ENCODE measurements around the gene ALDH1A2. TPM values are rescaled to one million over a fixed set of nuclear protein-coding genes. Genes with fewer than 3 reads are reported as not detected.
"Not testable (repeated sequence)": the region's sequence is repeated elsewhere in the genome, so short reads cannot be mapped to it uniquely, and the experiment has no call there.

ALDH1A2 gene
- total RNA-seq, 6 experiments from 2014 or later, result not detected

GRCh38 chr15:58086491-58086890, 21.0 kb upstream of the ALDH1A2 start:
- Mint-ChIP-seq H3K27ac (no peak overlapping the region), H3K4me3 (no peak overlapping the region), H3K9me3 (no peaks in the 10 kb centered on the region), H3K4me1 (ENCODE audit: low read depth) (peaks cover 15% of the 10 kb centered on the region), H3K36me3 (ENCODE audit: low read depth) (no peaks in the 10 kb centered on the region), H3K27me3 (ENCODE audit: insufficient read depth) (no peaks in the 10 kb centered on the region)
- no peak for TF ChIP-seq CTCF (IDR thresholded peaks at IDR 0.05)
- DNase-seq, result no peak

- TF ChIP-seq CTCF (IDR thresholded peaks at IDR 0.05), result no peak
- Mint-ChIP-seq H3K27me3 (ENCODE audit: insufficient read depth) (no peaks in the 10 kb centered on the region), H3K9me3 (no peaks in the 10 kb centered on the region), H3K36me3 (ENCODE audit: low read depth) (no peaks in the 10 kb centered on the region), H3K4me3 (no peak overlapping the region), H3K27ac (no peak overlapping the region), H3K4me1 (ENCODE audit: low read depth) (peaks cover 19% of the 10 kb centered on the region)
- DNase-seq, result no peak
Measured at GRCh38 chr15:58083526-58083925, 18.0 kb upstream of the ALDH1A2 start.

GRCh38 chr15:58081891-58082290, 16.4 kb upstream of the ALDH1A2 start:
- no peaks in the 10 kb centered on the region for H3K9me3 Mint-ChIP-seq
- H3K36me3 Mint-ChIP-seq (ENCODE audit: low read depth), result no peaks in the 10 kb centered on the region
- H3K27me3 Mint-ChIP-seq (ENCODE audit: insufficient read depth), result peaks cover 1% of the 10 kb centered on the region; the same call in 1 of the 2 replicates

GRCh38 chr15:58081456-58081855, 15.9 kb upstream of the ALDH1A2 start:
- Mint-ChIP-seq H3K36me3 (ENCODE audit: low read depth) (no peaks in the 10 kb centered on the region), H3K4me3 (no peak overlapping the region), H3K9me3 (no peaks in the 10 kb centered on the region), H3K27ac (no peak overlapping the region), H3K27me3 (ENCODE audit: insufficient read depth) (peaks cover 1% of the 10 kb centered on the region; the same call in 1 of the 2 replicates), H3K4me1 (ENCODE audit: low read depth) (peaks cover 14% of the 10 kb centered on the region)
- no peak for DNase-seq
- TF ChIP-seq CTCF (IDR thresholded peaks at IDR 0.05), result no peak

More at GRCh38 chr15:58081891-58082290, 16.4 kb upstream of the ALDH1A2 start:
- no peak for TF ChIP-seq CTCF (IDR thresholded peaks at IDR 0.05)
- DNase-seq, result no peak
- Mint-ChIP-seq H3K4me1 (ENCODE audit: low read depth) (peaks cover 19% of the 10 kb centered on the region), H3K4me3 (no peak overlapping the region), H3K27ac (no peak overlapping the region)

- not testable (repeated sequence) for H3K27ac Mint-ChIP-seq; DNase-seq; H3K4me3 Mint-ChIP-seq; H3K4me1 Mint-ChIP-seq (ENCODE audit: low read depth); H3K9me3 Mint-ChIP-seq; H3K27me3 Mint-ChIP-seq (ENCODE audit: insufficient read depth); H3K36me3 Mint-ChIP-seq (ENCODE audit: low read depth)
Measured at GRCh38 chr15:58080959-58081358, 15.4 kb upstream of the ALDH1A2 start.

GRCh38 chr15:58080398-58080797, 14.9 kb upstream of the ALDH1A2 start:
- H3K4me3 Mint-ChIP-seq, result no peak overlapping the region; the same call in 1 of the 2 replicates
- TF ChIP-seq CTCF (IDR thresholded peaks at IDR 0.05), result no peak
- no peaks in the 10 kb centered on the region for H3K36me3 Mint-ChIP-seq (ENCODE audit: low read depth)
- H3K4me1 Mint-ChIP-seq (ENCODE audit: low read depth), result peaks cover 8% of the 10 kb centered on the region
- H3K27ac Mint-ChIP-seq, result no peak overlapping the region
- peaks cover 1% of the 10 kb centered on the region; the same call in 1 of the 2 replicates for H3K27me3 Mint-ChIP-seq (ENCODE audit: insufficient read depth)
- H3K9me3 Mint-ChIP-seq, result no peaks in the 10 kb centered on the region
- no peak for DNase-seq

All from HFFc6 (cell line).